DMS53 treated with DMSO at 0.1 percent for 48 hours (cell line): ENCODE data around the gene ARL4A.
"Not testable (repeated sequence)": the region's sequence is repeated elsewhere in the genome, so short reads cannot be mapped to it uniquely, and the experiment has no call there.

Experiments
- DNase-seq: peaks from one replicate; lab custom pipeline; 2025; ENCODE audit not compliant: unreplicated experiment; lab: John Stamatoyannopoulos, UW

The ARL4A gene

DNA sequence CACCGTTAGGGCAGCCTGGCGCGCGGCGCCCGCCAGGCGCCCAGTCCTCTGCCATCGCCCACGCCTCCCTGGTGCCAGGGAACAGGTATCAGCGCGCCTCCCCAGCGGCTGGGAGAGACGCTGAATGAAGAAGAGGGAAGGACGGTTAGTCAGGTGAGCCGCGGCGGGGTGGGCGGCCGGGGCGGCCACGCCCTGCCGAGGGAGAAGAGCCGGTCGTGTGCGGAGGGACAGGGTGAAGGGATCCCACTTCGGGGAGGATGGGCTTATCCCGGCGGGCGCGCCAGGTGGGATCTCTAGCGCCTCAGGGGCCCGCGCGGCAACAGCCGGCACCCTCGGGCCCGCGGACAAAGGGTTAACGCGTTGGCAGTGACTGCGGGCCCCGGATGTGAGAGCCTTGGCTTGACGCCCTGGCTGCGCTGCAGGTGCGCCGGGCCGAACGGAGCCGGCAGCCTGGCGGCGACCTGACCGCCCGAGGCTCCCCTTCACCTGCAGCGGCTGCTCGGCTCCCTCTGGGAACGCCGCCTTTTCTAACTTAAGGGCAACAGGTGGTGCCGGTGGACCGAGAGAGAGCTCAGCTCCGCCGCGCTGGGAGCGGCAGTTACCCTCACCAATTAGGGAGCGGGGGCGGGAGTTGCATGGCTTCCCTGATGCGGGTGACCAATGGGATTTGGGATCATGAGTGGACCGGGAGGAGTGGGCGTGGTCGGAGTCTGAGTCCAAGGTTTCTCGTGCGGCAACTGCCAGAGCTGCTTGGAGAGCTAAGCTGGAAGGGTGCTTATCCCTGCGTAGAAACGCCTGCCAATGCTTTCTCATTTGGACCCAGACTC, at the start of gene ARL4A:
Gene ARL4A, plus strand, starts transcription at position 743 of the 827 bp plus-strand sequence. CDS start 622 bp downstream, outside the sequence.
- DNase-seq = peak; percentile 99

- peak; percentile 49 for DNase-seq
Observed at GRCh38 chr7:12637819-12638592, 49.4 kb upstream of the ARL4A start.

DNA sequence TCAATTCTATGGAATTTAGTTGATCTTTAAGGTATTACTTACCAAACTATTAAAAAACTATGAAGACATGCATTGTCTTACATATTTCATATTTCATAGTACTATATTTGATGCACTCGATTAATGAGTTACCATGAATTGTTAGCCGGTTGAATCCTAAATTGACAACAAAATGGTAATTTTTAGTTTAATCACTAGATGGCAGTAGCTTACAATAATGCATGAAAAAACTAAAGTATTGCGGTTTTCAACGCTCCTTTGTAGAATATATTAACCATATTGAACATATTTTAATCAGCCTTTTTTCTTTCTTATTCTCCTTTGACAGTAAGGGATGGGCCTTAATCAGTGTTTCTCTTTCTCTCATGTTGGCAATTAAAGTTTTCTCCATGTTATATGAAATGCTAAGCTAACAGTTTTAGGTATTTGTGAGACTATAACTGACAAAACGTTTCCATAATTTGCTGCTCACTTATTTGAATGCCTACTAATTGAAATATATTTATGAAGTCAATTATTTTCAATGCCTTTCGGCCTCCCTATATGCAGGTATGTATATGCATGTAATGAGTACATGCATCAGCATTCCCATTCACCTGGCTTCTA, 48.5 kb upstream of the ARL4A start:
- peak; percentile 44 for DNase-seq

DNA sequence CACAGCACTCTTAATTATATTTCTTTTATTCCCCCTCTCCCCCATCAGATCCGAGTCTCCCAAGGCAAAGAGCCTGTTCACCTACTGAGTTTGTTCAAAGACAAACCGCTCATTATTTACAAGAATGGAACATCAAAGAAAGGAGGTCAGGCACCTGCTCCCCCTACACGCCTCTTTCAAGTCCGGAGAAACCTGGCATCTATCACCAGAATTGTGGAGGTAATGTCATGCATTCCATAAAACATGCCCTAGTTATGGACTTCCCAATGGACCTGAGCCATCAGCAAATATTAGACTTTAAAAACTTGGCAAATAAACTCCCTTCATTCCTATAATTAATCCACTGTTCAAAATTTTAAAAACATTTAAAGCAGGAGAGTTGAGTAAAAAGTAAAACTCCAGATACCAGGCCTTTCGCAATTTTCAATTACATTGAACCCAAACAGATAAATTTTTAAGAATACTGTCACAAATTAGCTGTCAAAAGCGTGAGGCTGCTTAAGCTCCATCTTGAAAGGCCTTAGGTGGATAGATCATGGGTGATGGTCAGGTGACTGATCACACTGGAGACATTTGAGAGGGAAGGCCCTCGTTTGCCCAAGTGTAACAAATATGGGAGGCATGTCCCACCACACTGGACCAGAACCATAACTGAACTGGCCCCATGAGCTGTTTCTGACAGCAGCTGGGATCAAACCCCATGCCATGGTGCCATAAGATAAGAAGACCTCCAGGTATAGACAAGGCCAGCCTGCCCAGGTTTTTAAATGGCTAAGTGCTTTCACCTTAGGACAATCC, 46.9 kb upstream of the ARL4A start:
- no peak for DNase-seq

DNA sequence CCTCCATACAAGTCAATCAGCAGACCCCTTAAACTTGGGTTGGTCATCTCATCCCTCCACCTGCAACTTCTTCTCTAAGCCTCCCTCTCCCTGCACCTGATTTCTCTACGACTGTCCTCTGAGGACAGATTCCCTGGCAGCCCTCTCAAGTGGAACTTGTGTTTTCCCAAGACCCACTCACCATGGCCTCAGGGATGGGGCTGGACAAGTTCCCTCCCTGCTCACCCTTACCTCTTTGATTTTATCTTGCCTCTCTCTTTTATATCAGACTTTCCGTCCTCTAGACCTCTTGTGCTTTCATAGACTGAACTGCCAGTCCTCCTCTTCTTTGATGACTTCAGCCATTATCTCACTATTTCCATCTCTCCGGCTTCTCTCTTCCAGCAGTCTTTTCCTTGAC, 46.2 kb upstream of the ARL4A start:
- no peak for DNase-seq

GRCh38 chr7:12642508-12642907, 44.9 kb upstream of the ARL4A start:
- no peak for DNase-seq

- no peak for DNase-seq
Observed at GRCh38 chr7:12643001-12643643, 44.3 kb upstream of the ARL4A start.

GRCh38 chr7:12643644-12644043, 43.8 kb upstream of the ARL4A start:
- DNase-seq = no peak

DNA sequence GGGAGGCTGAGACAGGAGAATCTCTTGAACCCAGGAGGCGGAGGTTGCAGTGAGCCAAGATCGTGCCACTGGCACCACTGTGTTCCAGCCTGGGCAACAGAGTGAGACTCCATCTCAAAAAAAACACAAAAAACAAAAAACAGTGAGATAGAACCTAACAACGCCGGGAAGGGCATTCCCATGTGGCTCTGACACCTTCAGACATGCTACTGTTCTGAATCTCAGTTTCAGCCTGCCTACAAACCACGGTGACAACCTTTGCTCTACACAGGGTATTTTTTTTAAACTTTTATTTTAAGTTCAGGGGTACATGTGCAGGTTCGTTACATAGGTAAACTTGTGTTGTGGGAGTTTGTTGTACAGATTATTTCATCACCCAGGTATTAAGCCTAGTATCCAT, 42.2 kb upstream of the ARL4A start:
- not testable (repeated sequence) for DNase-seq

- DNase-seq = no peak
Observed at GRCh38 chr7:12646139-12646538, 41.3 kb upstream of the ARL4A start.

DNA sequence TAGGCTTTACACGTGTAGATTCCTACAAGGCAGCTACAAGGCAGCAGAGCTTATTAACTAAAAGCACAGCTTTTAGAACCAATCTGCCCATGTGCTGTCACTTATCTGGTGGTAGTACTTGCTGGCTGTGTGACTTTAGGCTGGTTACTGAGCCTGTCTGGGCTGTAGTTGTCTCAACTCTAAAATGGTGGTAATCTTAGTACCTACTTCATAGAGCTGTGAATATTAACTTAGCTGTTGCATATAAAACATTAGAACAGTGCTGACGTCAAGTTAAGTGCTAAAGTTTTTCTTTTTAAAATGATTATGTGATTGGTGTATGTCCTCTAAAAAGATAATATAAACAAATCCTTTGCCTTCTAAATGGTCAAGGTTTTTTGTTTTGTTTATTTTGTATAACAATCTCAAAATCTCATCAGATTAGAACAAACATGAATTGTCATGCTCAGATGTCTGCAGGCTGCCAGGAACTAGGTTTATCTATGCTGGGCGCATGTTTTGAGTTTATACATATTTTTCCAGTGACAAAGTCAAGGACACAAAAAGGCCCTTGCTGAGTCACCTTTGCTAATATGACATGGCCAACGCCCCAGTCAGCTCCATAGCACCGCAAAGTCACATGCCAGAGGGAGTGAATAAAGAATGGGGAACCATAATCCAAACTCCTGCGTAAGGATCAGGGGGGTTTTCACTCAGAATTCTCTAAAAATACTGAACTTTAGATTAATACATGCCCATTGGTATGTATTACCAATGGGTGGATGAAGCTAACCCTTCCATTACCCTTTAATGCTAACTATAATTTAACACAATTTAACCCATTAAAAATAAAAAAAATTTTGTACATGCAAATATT, 39.8 kb upstream of the ARL4A start:
- no peak for DNase-seq

- DNase-seq = no peak
Observed at GRCh38 chr7:12648704-12649261, 38.6 kb upstream of the ARL4A start.

DNA sequence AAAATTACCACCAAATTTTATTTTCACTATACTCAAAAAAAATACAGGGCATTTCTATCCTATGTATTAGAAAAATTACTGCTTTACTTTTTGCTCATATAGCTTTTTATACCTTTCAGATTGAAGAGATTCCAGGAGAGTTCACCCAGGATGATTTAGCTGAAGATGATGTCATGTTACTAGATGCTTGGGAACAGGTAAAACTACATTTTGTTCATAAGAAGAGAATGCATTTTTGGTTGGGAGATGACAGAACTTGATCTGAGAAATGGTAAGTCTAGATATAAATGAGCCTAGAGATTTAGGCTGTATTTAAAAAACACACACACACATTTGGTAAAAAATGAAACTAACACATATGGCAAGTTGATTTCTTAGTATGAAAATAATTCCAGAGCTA, 38.1 kb upstream of the ARL4A start:
- no peak for DNase-seq

GRCh38 chr7:12650080-12650479, 37.4 kb upstream of the ARL4A start:
- DNase-seq = no peak

DNA sequence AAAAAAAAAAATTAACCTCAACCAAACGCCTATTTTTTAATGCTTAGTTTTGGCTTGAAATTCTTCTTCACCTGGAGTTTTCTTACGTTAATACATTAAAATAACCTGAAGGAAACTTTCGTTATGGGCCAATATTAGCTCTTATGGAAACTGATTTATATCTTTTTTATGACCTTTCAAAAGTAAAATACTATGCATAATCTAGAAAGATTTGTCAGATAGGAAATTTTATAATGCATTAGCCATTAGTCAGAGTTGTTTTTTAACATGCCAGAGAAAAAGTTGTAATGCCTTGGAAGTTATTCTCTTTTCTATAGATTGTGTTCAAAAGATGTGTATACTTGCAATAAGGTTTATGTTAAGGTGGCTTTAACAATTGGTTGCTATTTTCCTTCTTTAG, 34.3 kb upstream of the ARL4A start:
- DNase-seq = no peak

DNA sequence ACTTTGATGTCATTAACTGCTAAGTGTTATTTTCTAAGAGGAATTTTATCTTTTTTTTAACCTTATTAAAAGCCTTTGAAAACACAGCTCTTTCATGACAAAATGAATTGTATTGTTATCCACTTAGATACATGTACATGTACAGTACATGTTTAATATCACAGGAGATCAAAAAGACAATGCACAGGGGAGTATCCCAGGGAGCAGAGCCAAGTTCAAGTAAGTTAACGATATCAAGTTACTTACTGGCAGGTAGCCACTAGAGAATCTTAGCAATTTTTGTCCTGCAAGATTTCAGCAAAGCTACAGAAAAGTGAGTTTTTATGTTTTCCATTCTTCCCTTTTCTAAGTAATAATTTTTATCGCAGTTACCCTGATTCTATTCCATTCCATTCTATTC, 33.9 kb upstream of the ARL4A start:
- DNase-seq = no peak

GRCh38 chr7:12655161-12655560, 32.3 kb upstream of the ARL4A start:
- DNase-seq = no peak

DNA sequence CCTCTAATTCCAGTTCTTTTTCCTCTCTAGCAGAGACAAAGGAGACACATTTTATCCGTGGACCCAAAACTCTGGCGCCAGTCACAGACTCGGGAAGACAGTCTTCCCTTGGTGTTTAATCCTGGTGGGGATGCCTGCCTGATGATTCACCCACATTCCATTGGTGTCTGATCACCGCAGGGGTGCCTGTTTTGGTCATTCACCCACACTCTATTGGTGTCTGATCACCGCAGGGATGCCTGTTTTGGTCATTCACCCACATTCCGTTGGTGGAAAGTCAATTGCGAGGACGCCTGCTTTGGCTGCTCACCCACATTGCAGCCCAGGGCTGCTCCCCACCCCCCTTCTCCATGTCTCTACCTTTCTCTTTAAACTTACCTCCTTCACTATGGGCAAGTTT, 27.0 kb upstream of the ARL4A start:
- DNase-seq = not testable (repeated sequence)

DNA sequence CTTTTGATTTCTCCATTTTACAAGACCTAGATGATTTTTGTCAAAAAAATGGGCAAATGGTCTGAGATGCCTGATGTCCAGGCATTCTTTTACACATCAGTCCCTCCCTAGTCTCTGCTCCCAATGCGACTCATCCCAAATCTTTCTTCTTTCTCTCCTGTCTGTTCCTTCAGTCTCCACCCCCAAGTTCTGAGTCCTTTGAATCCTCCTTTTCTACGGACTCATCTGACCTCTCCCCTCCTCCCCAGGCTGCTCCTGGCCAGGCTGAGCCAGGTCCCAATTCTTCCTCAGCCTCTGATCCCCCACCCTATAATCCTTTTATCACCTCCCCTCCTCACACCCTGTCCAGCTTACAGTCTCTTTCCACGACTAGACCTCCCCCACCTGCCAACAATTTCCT, 26.4 kb upstream of the ARL4A start:
- not testable (repeated sequence) for DNase-seq
